Jurkat, Clone E6-1 (cell line): Measurements from ENCODE around the gene OR1I1.
"Not testable (repeated sequence)": the region's sequence is repeated elsewhere in the genome, so short reads cannot be mapped to it uniquely, and the experiment has no call there.

Source experiments
- DNase-seq: peaks from one replicate; pipeline ENCODE4 v3.0.0-alpha.2; 2011; ENCODE audit warnings: low read depth, low spot score
- H3K4me3 ChIP-seq: 2 replicates; pipeline ENCODE4 v1.5.1; 2011; ENCODE audit warnings: mild to moderate bottlenecking, low read length, control low read depth, moderate library complexity

OR1I1 gene

GRCh38 chr19:15093001-15093400, 11.0 kb downstream of the OR1I1 start:
- no peak for DNase-seq
- no peak overlapping the region for H3K4me3 ChIP-seq

- no peak overlapping the region for H3K4me3 ChIP-seq
- DNase-seq: no peak
Observed at GRCh38 chr19:15096223-15096622, 14.2 kb downstream of the OR1I1 start.

- not testable (repeated sequence) for DNase-seq, H3K4me3 ChIP-seq
Observed at GRCh38 chr19:15097980-15098379, 16.0 kb downstream of the OR1I1 start.

DNA sequence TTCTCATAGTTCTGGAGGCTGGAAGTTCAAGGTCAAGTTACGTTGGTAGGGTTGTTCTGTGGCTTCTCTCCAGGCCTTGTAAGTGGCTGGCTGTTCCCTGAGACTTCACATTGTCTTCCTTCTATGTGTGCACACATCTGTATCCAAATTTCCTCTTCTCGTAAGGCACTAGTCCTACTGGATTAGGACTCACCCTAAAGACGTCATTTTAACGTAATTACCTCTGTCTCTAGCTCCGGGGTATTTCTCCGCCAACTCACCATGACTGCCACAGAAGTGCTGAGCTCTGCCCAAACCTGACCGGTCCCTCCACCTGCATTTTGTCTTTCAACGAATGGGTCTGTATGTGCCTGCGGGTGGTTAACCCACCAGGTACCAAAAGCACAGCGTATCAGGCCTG, 16.4 kb downstream of the OR1I1 start:
- H3K4me3 ChIP-seq: no peak overlapping the region
- DNase-seq: no peak

DNA sequence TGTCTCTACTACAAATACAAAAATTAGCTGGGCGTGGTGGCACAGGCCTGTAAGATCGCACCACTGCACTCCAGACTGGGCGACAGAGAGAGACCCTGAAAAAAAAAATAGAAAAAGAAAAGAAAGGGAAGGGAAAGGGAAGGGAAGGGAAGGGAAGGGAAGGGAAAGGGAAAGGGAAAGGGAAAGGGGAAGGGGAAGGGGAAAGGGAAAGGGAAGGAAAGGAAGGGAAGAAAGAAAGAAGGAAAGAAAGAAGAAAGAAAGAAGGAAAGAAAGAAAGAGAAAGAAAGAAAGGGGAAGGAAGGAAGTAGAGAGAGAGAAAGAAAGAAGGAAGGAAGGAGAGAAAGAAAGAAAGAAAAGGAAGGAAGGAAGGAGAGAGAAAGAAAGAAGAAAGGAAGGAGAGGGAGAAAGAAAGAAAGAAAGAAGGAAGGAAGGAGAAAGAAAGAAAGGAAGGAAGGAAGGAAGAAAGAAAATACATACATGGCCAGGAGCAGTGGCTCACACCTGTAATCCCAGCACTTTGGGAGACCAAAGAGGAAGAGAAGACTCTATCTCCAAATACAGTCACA, 17.1 kb downstream of the OR1I1 start:
- no peak for DNase-seq
- no peak overlapping the region for H3K4me3 ChIP-seq

GRCh38 chr19:15101479-15102082, 19.6 kb downstream of the OR1I1 start:
- H3K4me3 ChIP-seq: no peak overlapping the region
- peak; percentile 62 for DNase-seq

DNA sequence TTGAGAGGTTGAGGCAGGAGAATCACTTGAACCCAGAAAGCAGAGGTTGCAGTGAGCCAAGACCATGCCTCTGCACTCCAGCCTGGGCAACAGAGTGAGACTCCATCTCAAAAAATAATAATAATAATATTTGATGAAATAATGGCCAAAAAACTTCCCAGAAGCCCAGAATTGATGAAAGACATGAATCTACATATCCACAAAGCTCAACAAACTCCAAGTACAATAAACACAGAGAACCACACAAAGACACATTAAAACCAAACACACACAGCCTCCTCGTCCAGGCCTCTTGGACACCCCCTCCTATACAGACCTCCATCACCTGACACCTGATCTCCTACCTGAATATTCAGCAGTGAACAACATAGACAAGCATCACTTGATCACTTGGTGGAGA, 22.0 kb downstream of the OR1I1 start:
- no peak for DNase-seq
- H3K4me3 ChIP-seq: no peak overlapping the region

- no peak overlapping the region for H3K4me3 ChIP-seq
Observed at GRCh38 chr19:15104411-15104810, 22.4 kb downstream of the OR1I1 start.

GRCh38 chr19:15105044-15105443, 23.0 kb downstream of the OR1I1 start:
- no peak overlapping the region for H3K4me3 ChIP-seq
- no peak for DNase-seq

More at GRCh38 chr19:15104411-15104810, 22.4 kb downstream of the OR1I1 start:
- DNase-seq: no peak

- no peak for DNase-seq
- H3K4me3 ChIP-seq: no peak within 1 kb of the TSS
Observed at GRCh38 chr19:15107061-15108010, 25.3 kb downstream of the OR1I1 start, which contains the start of gene SYDE1. TSS of gene SYDE1 (plus strand) at chr19:15107401. CDS start at chr19:15107434, 33 bp downstream.

- no peak overlapping the region for H3K4me3 ChIP-seq
- no peak for DNase-seq
Observed at GRCh38 chr19:15108145-15108844, 26.3 kb downstream of the OR1I1 start.

- H3K4me3 ChIP-seq: no peak overlapping the region
- no peak for DNase-seq
Observed at GRCh38 chr19:15108845-15109767, 27.1 kb downstream of the OR1I1 start.

DNA sequence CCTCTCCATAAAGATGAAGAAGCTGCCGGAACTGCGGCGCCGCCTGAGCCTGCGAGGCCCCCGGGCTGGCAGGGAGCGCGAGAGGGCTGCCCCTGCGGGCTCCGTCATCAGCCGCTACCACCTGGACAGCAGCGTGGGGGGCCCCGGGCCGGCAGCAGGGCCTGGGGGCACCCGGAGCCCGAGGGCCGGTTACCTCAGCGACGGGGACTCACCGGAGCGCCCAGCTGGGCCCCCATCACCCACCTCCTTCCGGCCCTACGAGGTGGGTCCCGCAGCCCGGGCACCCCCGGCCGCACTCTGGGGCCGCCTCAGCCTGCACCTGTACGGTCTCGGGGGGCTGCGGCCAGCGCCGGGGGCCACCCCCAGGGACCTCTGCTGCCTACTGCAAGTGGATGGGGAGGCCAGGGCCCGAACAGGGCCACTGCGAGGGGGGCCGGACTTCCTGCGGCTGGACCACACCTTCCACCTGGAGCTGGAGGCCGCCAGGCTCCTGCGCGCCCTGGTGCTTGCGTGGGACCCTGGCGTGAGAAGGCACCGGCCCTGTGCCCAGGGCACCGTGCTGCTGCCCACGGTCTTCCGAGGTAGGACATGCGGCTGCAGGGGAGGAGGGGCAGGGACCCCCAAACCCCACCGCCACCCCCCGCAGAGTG, 27.9 kb downstream of the OR1I1 start:
- no peak overlapping the region for H3K4me3 ChIP-seq
- no peak for DNase-seq

GRCh38 chr19:15110418-15110815, 28.4 kb downstream of the OR1I1 start:
- DNase-seq: no peak
- no peak overlapping the region for H3K4me3 ChIP-seq

- H3K4me3 ChIP-seq: no peak overlapping the region
- DNase-seq: no peak
Observed at GRCh38 chr19:15111758-15112157, 29.7 kb downstream of the OR1I1 start.

DNA sequence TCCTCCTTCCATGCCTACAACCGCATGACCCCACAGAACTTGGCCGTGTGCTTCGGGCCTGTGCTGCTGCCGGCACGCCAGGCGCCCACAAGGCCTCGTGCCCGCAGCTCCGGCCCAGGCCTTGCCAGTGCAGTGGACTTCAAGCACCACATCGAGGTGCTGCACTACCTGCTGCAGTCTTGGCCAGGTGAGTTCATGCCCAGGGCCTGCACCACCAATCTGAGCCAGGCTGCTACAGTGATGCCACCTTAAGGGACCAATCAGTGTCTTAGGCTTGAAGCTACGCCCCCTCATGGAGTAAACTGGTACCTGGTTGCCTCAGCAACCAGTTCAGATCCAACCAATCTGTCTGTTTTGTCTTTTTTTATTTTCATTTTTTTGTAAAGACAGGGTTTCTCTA, 30.4 kb downstream of the OR1I1 start:
- H3K4me3 ChIP-seq: no peak overlapping the region
- DNase-seq: peak; percentile 39

DNA sequence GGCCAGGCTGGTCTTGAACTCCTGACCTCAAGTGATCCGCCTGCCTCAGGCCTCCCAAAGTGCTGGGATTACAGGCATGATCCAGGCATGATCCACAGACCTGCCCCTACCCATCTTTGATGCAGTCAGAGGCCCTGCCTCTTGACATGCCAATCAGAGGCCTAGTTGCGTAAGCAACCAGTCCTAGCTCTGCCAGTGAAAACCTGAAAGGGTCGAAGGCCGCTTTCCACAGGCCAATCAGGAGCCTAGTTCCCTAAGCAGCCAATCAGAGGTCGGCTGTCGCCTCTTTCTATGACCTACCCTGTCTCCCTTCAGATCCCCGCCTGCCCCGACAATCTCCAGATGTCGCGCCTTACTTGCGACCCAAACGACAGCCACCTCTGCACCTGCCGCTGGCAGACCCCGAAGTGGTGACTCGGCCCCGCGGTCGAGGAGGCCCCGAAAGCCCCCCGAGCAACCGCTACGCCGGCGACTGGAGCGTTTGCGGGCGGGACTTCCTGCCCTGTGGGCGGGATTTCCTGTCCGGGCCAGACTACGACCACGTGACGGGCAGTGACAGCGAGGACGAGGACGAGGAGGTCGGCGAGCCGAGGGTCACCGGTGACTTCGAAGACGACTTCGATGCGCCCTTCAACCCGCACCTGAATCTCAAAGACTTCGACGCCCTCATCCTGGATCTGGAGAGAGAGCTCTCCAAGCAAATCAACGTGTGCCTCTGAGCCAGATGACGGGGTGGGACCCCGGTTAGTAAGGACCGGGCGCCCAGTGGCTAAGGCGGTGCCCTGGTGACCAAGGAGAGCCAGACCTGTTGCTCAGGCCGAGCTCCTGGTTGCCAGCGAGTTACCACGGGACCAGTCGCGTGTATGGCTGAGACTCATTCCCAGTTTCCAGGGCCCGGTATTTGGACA, 31.5 kb downstream of the OR1I1 start:
- DNase-seq: no peak
- H3K4me3 ChIP-seq: no peak overlapping the region
